Activated T-helper 1 cell treated with anti-CD3 and anti-CD28 coated beads, Interleukin-2, amount 50 U/mL, for 16 hours (primary cell): ENCODE results near the gene CCDC17.

Experiments
- DNase-seq, 2 donors: peaks; one replicate each; pipeline ENCODE4 v3.0.0-alpha.2; 2020; ENCODE audit warnings: low read depth in 1 of 2, low spot score in 1 of 2

CCDC17 gene

GRCh38 chr1:45584351-45585109, 39.3 kb downstream of the CCDC17 start:
- DNase-seq: peak; percentile 72 to 81

DNA sequence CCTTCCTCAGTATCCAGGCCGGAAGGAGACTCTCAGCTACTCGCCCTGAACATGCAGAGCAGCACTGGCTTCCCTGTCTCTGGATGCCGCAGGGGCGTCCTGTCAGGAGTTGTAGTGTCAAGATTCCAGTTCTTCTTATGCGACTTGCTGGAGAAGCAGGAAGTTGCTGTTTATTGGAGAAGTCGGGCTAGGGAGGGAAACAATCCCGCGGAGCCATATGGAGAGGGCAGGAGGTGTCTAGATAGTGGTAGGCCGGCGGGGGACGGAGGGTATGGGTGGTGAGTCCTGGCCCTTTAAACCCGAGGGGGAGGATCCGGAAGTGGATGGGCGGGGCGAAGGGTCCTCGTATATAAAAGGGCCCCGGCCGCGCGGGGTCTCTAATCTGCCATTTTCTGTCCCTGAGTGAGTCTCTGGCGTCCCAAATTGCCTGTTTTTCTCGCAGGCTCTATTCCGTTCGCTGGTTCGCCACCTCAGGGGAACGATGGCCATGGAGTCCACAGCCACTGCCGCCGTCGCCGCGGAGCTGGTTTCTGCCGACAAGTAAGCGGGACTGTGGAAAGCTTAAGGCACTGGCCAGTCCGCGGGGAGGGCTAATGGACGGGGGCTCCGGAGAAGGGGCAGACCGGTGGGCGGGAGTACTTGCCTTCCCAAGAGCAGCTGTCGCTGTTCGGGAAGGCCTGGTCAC, 40.0 kb downstream of the CCDC17 start, which contains the start of gene NASP:
TSS of gene NASP (plus strand) at position 376 of the 685 bp plus-strand sequence. CDS start at position 482, 106 bp downstream.
- DNase-seq: peak; percentile 86 to 91

GRCh38 chr1:45583264-45583665, 40.6 kb downstream of the CCDC17 start:
- DNase-seq: peak; percentile 85 to 89

- no peak for DNase-seq
Observed at GRCh38 chr1:45574105-45574626, 49.7 kb downstream of the CCDC17 start.

DNA sequence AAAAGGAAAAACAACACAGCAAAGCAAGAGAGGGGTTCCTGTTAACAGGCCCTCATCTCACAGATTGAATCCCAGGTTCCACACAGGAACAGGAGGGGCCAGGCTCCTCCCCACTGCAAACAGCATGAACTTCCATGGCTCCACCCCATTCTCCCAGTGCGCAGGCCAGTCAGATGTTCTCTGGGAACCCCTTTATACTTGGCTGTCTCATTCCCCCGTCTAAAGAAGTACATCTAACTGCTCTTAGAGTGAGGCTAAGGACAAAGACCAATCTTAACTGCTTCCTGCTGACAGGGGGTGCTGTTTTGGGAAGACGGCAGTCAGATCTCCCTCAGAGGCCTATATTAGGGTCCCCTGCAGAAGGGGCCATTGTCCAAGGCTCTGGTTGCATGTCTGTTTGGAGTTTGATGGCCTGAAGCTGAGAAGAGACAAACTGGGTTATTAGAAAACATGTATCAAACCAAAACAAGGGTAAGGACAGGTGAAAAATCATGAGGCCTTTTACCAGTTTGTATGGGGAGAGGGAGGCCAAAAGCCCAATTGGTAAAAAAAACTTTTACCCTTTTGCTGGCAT, 50.5 kb downstream of the CCDC17 start:
- DNase-seq: no peak

DNA sequence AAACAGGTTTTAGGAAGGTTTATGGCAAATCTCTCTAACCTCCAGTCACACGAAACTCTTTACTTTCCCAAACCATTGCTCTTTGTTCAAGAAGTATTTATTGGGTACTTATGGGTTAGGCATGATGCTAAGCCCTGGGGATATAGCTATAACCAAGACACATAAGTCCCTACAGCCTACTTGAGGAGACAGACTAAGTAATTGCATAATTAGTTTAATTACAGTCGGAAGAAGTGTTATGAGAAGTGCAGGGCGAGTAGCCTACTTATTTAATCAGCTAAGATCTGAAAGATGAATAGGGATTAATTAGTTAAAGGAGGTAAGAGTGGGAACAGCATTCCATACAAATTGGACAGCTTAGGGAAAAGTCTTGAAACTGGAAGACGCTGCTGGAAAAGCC, 53.2 kb downstream of the CCDC17 start:
- DNase-seq: no peak
